Osteocyte (in vitro differentiated cells): ENCODE measurements around the gene POLR2M. TPM values are rescaled to one million over a fixed set of nuclear protein-coding genes. Genes with fewer than 3 reads are reported as not detected.

Experiments used
- DNase-seq: peaks from one replicate; pipeline ENCODE4 v3.0.0; 2021; ENCODE audit warnings: mixed read lengths; ENCODE audit not compliant: unreplicated experiment; ENCODE audit errors: extremely low spot score
- H3K27ac Mint-ChIP-seq: one replicate; pipeline ENCODE4 v1.8.0; 2021; ENCODE audit warnings: mild to moderate bottlenecking, mixed read lengths; ENCODE audit not compliant: unreplicated experiment
- H3K27me3 Mint-ChIP-seq: one replicate; pipeline ENCODE4 v1.8.0; 2021; ENCODE audit warnings: mixed read lengths; ENCODE audit not compliant: unreplicated experiment
- H3K36me3 Mint-ChIP-seq: one replicate; pipeline ENCODE4 v1.8.0; 2021; ENCODE audit warnings: mixed read lengths; ENCODE audit not compliant: unreplicated experiment
- H3K4me1 Mint-ChIP-seq: one replicate; pipeline ENCODE4 v1.8.0; 2021; ENCODE audit warnings: mixed read lengths; ENCODE audit not compliant: unreplicated experiment
- H3K4me3 Mint-ChIP-seq: one replicate; pipeline ENCODE4 v1.8.0; 2021; ENCODE audit warnings: mild to moderate bottlenecking, moderate library complexity, mixed read lengths; ENCODE audit not compliant: unreplicated experiment
- H3K9me3 Mint-ChIP-seq: one replicate; pipeline ENCODE4 v1.8.0; 2021; ENCODE audit warnings: mixed read lengths; ENCODE audit not compliant: unreplicated experiment
- total RNA-seq: library from RNA; stranded (reverse); gene quantifications from 2 replicates; pipeline ENCODE4 v1.2.1, GENCODE V29; 2021
- TF ChIP-seq, protein P1 (sequence below): fragments of 200-600 bp; sonication (generic); IDR thresholded peaks from 2 replicates; pipeline ENCODE4 v1.5.0; 2021; ENCODE audit warnings: antibody characterized with exemption, mild to moderate bottlenecking, moderate library complexity

Gene POLR2M
- total RNA-seq, 1 donor from 2014 or later: 83.9 TPM

- H3K9me3 Mint-ChIP-seq: peaks cover 6% of the 10 kb centered on the region
- TF ChIP-seq, protein P1, sequence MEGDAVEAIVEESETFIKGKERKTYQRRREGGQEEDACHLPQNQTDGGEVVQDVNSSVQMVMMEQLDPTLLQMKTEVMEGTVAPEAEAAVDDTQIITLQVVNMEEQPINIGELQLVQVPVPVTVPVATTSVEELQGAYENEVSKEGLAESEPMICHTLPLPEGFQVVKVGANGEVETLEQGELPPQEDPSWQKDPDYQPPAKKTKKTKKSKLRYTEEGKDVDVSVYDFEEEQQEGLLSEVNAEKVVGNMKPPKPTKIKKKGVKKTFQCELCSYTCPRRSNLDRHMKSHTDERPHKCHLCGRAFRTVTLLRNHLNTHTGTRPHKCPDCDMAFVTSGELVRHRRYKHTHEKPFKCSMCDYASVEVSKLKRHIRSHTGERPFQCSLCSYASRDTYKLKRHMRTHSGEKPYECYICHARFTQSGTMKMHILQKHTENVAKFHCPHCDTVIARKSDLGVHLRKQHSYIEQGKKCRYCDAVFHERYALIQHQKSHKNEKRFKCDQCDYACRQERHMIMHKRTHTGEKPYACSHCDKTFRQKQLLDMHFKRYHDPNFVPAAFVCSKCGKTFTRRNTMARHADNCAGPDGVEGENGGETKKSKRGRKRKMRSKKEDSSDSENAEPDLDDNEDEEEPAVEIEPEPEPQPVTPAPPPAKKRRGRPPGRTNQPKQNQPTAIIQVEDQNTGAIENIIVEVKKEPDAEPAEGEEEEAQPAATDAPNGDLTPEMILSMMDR: no peak
- H3K27me3 Mint-ChIP-seq: no peaks in the 10 kb centered on the region
- no peak overlapping the region for H3K4me3 Mint-ChIP-seq
- DNase-seq: no peak
- H3K36me3 Mint-ChIP-seq: no peaks in the 10 kb centered on the region
- no peaks in the 10 kb centered on the region for H3K4me1 Mint-ChIP-seq
- no peak overlapping the region for H3K27ac Mint-ChIP-seq
These were observed 34.6 kb downstream of the POLR2M start for GRCh38 chr15:57741089-57741488.

GRCh38 chr15:57743424-57743823 lies 36.9 kb downstream of the POLR2M start:
- Mint-ChIP-seq H3K36me3 (no peaks in the 10 kb centered on the region), H3K9me3 (no peaks in the 10 kb centered on the region), H3K27ac (no peak overlapping the region), H3K27me3 (peaks cover 12% of the 10 kb centered on the region), H3K4me1 (peaks cover 5% of the 10 kb centered on the region), H3K4me3 (no peak overlapping the region)
- TF ChIP-seq, protein P1: no peak
- DNase-seq: no peak

DNA sequence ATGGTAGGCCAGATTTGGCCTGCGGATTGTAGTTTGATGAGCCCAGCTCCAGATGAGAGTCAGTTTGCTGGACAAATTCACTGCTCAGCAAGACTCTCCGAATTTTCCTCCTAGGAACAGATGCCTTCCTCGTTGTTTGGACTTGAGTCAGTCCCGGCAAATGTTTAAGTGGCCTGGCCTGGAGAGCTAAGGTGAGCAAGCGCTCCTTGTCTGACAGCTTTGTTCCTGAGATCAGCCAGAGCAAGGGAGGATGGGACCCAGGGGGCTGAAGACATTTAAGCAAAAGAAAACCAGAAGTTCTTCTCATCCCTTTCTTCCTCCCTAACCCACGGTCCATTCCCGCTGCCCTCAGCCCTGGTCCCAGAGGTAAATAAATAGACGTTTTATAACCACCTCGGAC lies 40.3 kb downstream of the POLR2M start:
- no peak for DNase-seq
- Mint-ChIP-seq H3K4me1 (peaks cover 5% of the 10 kb centered on the region), H3K27me3 (peaks cover 25% of the 10 kb centered on the region), H3K4me3 (no peak overlapping the region), H3K27ac (no peak overlapping the region), H3K36me3 (no peaks in the 10 kb centered on the region), H3K9me3 (no peaks in the 10 kb centered on the region)
- TF ChIP-seq, protein P1: no peak

DNA sequence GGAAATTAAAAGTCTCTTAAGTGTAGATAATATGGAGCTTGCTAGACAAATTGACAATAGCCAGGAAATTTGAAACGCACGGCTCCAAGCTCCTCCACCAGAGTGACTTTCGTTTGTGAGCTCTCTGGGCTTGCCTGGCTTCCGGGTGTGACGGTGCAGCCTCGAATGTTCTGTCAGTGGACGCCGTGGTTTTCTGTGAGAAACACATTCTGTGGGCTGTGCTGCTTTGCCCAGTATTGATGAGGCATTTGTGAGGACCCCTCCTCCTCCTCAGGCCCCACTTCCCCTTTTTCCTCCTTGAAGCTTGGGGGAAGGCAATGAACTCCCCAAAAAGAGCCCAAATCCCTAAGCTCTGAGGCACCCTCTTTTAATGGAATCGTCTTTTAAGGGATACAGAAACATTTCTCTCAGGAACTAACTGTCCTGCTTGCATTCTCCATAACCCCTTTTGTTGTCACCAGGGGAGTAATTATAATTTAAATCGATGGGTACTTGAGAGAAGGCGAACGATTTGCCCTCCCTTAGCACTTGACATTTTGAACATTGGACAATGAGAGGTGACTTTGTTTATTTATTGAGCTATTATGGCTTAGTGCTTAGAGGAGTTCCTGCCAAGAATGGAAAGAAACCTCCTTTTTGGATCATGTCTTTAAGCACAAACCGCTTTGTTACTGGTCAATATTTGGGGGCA lies 40.8 kb downstream of the POLR2M start:
- Mint-ChIP-seq H3K27ac (no peak overlapping the region), H3K9me3 (no peaks in the 10 kb centered on the region), H3K4me3 (no peak overlapping the region), H3K36me3 (no peaks in the 10 kb centered on the region), H3K4me1 (peaks cover 5% of the 10 kb centered on the region), H3K27me3 (peaks cover 25% of the 10 kb centered on the region)
- DNase-seq: no peak
- TF ChIP-seq, protein P1: no peak

- H3K4me1 Mint-ChIP-seq: peaks cover 5% of the 10 kb centered on the region
- H3K4me3 Mint-ChIP-seq: no peak overlapping the region
- H3K36me3 Mint-ChIP-seq: no peaks in the 10 kb centered on the region
- no peak for DNase-seq
- no peaks in the 10 kb centered on the region for H3K9me3 Mint-ChIP-seq
- TF ChIP-seq, protein P1: peak; percentile 78
- no peak overlapping the region for H3K27ac Mint-ChIP-seq
- H3K27me3 Mint-ChIP-seq: peaks cover 25% of the 10 kb centered on the region
These were observed 44.8 kb downstream of the POLR2M start for GRCh38 chr15:57751177-57751800.
